Liver (tissue), 9 donors: Measurements from ENCODE around the gene NFIB. TPM values are rescaled to one million over a fixed set of nuclear protein-coding genes. Genes with fewer than 3 reads are reported as not detected.
A peak's percentile ranks its signal among the peaks of the same experiment; 100 is the strongest.

Experiments used
- DNase-seq: peaks from one replicate; pipeline ENCODE4 v3.0.0-alpha.2; 2017; ENCODE audit warnings: low spot score
- H3K27ac ChIP-seq, 2 donors: one replicate each; pipeline ENCODE4 v1.7.0; 2013; ENCODE audit warnings: inconsistent platforms in 2 of 2, low read length in 2 of 2, control low read depth in 1 of 2, low read depth in 1 of 2, mild to moderate bottlenecking in 1 of 2
- H3K27me3 ChIP-seq, 4 donors: one replicate each; pipeline versions ENCODE4 v1.6.1 to v1.7.0; 2013; ENCODE audit warnings: low read length in 3 of 4, inconsistent platforms in 1 of 4, mild to moderate bottlenecking in 1 of 4, moderate library complexity in 1 of 4; ENCODE audit not compliant: control insufficient read depth in 4 of 4, insufficient read depth in 4 of 4
- H3K36me3 ChIP-seq, 4 donors: one replicate each; pipeline versions ENCODE4 v1.6.1 to v1.7.0; 2013; ENCODE audit warnings: low read length in 3 of 4, mild to moderate bottlenecking in 3 of 4, low read depth in 1 of 4, moderate library complexity in 1 of 4; ENCODE audit not compliant: control insufficient read depth in 4 of 4, insufficient read depth in 3 of 4
- H3K4me1 ChIP-seq, 4 donors: one replicate each; pipeline versions ENCODE4 v1.6.1 to v1.7.0; 2013; ENCODE audit warnings: low read length in 3 of 4, mild to moderate bottlenecking in 3 of 4, moderate library complexity in 1 of 4; ENCODE audit not compliant: control insufficient read depth in 4 of 4, insufficient read depth in 4 of 4
- H3K4me3 ChIP-seq, 3 donors: one replicate each; pipeline versions ENCODE4 v1.6.1 to v1.7.0; 2013; ENCODE audit warnings: low read length in 3 of 3, control low read depth in 1 of 3, low read depth in 1 of 3, mild to moderate bottlenecking in 1 of 3
- H3K9ac ChIP-seq, 2 donors: one replicate each; pipeline ENCODE4 v1.7.0; 2013; ENCODE audit warnings: low read length in 2 of 2, mild to moderate bottlenecking in 2 of 2, moderate library complexity in 2 of 2, control low read depth in 1 of 2, low read depth in 1 of 2
- H3K9me3 ChIP-seq, 4 donors: one replicate each; pipeline versions ENCODE4 v1.6.1 to v1.7.0; 2013; ENCODE audit warnings: low read length in 3 of 4; ENCODE audit not compliant: control insufficient read depth in 4 of 4
- EGR1 ChIP-seq, 2 donors: IDR thresholded peaks; 2 replicates each; pipeline ENCODE4 v1.6.1; 2016 to 2018; ENCODE audit warnings: antibody characterized with exemption in 2 of 2, low read depth in 2 of 2
- FOXA1 ChIP-seq: IDR thresholded peaks from 2 replicates; pipeline ENCODE4 v1.6.1; 2016; ENCODE audit warnings: antibody characterized with exemption
- FOXA2 ChIP-seq: IDR thresholded peaks from 2 replicates; pipeline ENCODE4 v1.6.1; 2016; ENCODE audit warnings: antibody characterized with exemption
- GABPA ChIP-seq, 2 donors: IDR thresholded peaks in 1 of 2; conservative IDR thresholded peaks in 1 of 2; 2 replicates each; pipeline ENCODE4 v1.6.1; 2016; ENCODE audit warnings: antibody characterized with exemption in 2 of 2, mild to moderate bottlenecking in 1 of 2, moderate library complexity in 1 of 2
- HNF4A ChIP-seq, 2 donors: conservative IDR thresholded peaks; 2 replicates each; pipeline ENCODE4 v1.6.1; 2016; ENCODE audit warnings: antibody characterized with exemption in 2 of 2, mild to moderate bottlenecking in 2 of 2
- HNF4G ChIP-seq: IDR thresholded peaks from 2 replicates; pipeline ENCODE4 v1.6.1; 2016; ENCODE audit warnings: antibody characterized with exemption
- JUND ChIP-seq, 2 donors: IDR thresholded peaks; 2 replicates each; pipeline ENCODE4 v1.6.1; 2016; ENCODE audit warnings: antibody characterized with exemption in 2 of 2
- NR2F2 ChIP-seq: IDR thresholded peaks from 2 replicates; pipeline ENCODE4 v1.6.1; 2016; ENCODE audit warnings: antibody characterized with exemption
- RAD21 ChIP-seq, 2 donors: IDR thresholded peaks; 2 replicates each; pipeline ENCODE4 v1.6.1; 2016; ENCODE audit warnings: antibody characterized with exemption in 2 of 2, mild to moderate bottlenecking in 2 of 2
- RXRA ChIP-seq, 2 donors: IDR thresholded peaks; 2 replicates each; pipeline ENCODE4 v1.6.1; 2017 to 2018; ENCODE audit warnings: antibody characterized with exemption in 2 of 2, mild to moderate bottlenecking in 1 of 2
- SP1 ChIP-seq: IDR thresholded peaks from 2 replicates; pipeline ENCODE4 v1.6.1; 2018; ENCODE audit warnings: antibody characterized with exemption, mild to moderate bottlenecking
- TAF1 ChIP-seq: conservative IDR thresholded peaks from 2 replicates; pipeline ENCODE4 v1.6.1; 2016; ENCODE audit warnings: antibody characterized with exemption, mild to moderate bottlenecking
- WGBS: extraction: QIAGEN DNeasy Blood & Tissue Kit; methylation state at CpG from one replicate; pipeline ENCODE4 v1.1.7; 2013; 5-methylcytosine and 5-hydroxymethylcytosine counted together
- polyA plus RNA-seq, 2 donors: library from polyadenylated mRNA; stranded (reverse) in 1 of 2; unstranded in 1 of 2; fragments of 200-250 nt in 1 of 2; fragments of >200 nt in 1 of 2; fragmentation: Nextera tagmentation in 1 of 2; extraction: Ambion mirVana in 1 of 2; gene quantifications; one replicate each; pipeline versions ENCODE4 v1.2.1 to v1.2.3, GENCODE V29; 2013 to 2015
- total RNA-seq, 2 donors: library from RNA; depleted of rRNA; stranded (reverse); fragments of >200 nt; gene quantifications; one replicate each; pipeline ENCODE4 v1.2.3, GENCODE V29; 2014
- TF ChIP-seq, protein P1 (sequence below): IDR thresholded peaks from 2 replicates; pipeline ENCODE4 v1.6.1; 2016; ENCODE audit warnings: antibody characterized with exemption
- TF ChIP-seq, protein P2 (sequence below): fragments of 150-350 bp; IDR thresholded peaks from 2 replicates; pipeline ENCODE4 v1.5.1; 2017; ENCODE audit warnings: improper control_type of control experiment, low read depth, low read length; ENCODE audit not compliant: missing input control
- TF ChIP-seq, protein P3 (sequence below): IDR thresholded peaks from 2 replicates; pipeline ENCODE4 v1.6.1; 2016; ENCODE audit warnings: antibody characterized with exemption, mild to moderate bottlenecking
- TF ChIP-seq, protein P4 (sequence below): IDR thresholded peaks from 2 replicates; pipeline ENCODE4 v1.6.1; 2016; ENCODE audit warnings: antibody characterized with exemption
- TF ChIP-seq, protein P5 (sequence below): IDR thresholded peaks from 2 replicates; pipeline ENCODE4 v1.6.1; 2016; ENCODE audit warnings: antibody characterized with exemption
- donor health status: healthy.
- donor health status: healthy.
- donor health status: healthy.
- donor health status: healthy.
- donor health status: healthy.

Gene NFIB
- total and polyA plus RNA-seq, 4 donors = 3.2 to 23.2 (median 8.0) TPM

DNA sequence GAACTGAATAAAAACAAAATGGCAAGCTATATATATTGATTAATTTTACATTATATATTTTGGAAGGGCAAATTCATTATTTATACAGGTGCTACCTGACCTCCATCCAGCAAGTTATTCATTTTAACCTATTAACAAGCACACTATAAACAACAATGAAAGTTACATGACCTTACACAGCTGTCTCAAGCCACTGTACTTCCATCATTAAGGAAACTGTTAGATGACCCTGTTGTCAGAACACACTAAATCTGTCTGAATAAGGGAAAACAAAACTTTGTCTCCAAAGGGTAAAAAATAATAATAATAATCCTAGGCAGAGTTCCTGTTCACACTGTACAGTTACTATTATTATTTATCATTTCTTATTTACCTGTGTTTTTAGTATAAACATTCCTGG lies 44.0 kb downstream of the NFIB start:
- Histone ChIP-seq H3K9me3 (no peaks in the 10 kb centered on the region), H3K4me1 (peaks cover 6 to 51% (median 37%) of the 10 kb centered on the region in 4 donors), H3K4me3 (no peak overlapping the region), H3K36me3 (peaks cover 0 to 2% (median 0%) of the 10 kb centered on the region in 4 donors), H3K27me3 (no peaks in the 10 kb centered on the region), H3K9ac (no peak overlapping the region), H3K27ac (no peak overlapping the region)
- DNase-seq = no peak
- TF ChIP-seq FOXA1 (no peak), TAF1 (no peak), FOXA2 (no peak), JUND (IDR thresholded peaks at IDR 0.05) (no peak), NR2F2 (no peak), RXRA (IDR thresholded peaks at IDR 0.05) (no peak), SP1 (no peak), RAD21 (IDR thresholded peaks at IDR 0.05) (no peak), HNF4A (conservative IDR thresholded peaks at IDR 0.05) (no peak), HNF4G (no peak)
- TF ChIP-seq, protein P1, sequence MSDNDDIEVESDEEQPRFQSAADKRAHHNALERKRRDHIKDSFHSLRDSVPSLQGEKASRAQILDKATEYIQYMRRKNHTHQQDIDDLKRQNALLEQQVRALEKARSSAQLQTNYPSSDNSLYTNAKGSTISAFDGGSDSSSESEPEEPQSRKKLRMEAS = no peak
- TF ChIP-seq, protein P2, sequence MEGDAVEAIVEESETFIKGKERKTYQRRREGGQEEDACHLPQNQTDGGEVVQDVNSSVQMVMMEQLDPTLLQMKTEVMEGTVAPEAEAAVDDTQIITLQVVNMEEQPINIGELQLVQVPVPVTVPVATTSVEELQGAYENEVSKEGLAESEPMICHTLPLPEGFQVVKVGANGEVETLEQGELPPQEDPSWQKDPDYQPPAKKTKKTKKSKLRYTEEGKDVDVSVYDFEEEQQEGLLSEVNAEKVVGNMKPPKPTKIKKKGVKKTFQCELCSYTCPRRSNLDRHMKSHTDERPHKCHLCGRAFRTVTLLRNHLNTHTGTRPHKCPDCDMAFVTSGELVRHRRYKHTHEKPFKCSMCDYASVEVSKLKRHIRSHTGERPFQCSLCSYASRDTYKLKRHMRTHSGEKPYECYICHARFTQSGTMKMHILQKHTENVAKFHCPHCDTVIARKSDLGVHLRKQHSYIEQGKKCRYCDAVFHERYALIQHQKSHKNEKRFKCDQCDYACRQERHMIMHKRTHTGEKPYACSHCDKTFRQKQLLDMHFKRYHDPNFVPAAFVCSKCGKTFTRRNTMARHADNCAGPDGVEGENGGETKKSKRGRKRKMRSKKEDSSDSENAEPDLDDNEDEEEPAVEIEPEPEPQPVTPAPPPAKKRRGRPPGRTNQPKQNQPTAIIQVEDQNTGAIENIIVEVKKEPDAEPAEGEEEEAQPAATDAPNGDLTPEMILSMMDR = no peak
- TF ChIP-seq, protein P3, sequence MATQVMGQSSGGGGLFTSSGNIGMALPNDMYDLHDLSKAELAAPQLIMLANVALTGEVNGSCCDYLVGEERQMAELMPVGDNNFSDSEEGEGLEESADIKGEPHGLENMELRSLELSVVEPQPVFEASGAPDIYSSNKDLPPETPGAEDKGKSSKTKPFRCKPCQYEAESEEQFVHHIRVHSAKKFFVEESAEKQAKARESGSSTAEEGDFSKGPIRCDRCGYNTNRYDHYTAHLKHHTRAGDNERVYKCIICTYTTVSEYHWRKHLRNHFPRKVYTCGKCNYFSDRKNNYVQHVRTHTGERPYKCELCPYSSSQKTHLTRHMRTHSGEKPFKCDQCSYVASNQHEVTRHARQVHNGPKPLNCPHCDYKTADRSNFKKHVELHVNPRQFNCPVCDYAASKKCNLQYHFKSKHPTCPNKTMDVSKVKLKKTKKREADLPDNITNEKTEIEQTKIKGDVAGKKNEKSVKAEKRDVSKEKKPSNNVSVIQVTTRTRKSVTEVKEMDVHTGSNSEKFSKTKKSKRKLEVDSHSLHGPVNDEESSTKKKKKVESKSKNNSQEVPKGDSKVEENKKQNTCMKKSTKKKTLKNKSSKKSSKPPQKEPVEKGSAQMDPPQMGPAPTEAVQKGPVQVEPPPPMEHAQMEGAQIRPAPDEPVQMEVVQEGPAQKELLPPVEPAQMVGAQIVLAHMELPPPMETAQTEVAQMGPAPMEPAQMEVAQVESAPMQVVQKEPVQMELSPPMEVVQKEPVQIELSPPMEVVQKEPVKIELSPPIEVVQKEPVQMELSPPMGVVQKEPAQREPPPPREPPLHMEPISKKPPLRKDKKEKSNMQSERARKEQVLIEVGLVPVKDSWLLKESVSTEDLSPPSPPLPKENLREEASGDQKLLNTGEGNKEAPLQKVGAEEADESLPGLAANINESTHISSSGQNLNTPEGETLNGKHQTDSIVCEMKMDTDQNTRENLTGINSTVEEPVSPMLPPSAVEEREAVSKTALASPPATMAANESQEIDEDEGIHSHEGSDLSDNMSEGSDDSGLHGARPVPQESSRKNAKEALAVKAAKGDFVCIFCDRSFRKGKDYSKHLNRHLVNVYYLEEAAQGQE = no peak
- TF ChIP-seq, protein P4, sequence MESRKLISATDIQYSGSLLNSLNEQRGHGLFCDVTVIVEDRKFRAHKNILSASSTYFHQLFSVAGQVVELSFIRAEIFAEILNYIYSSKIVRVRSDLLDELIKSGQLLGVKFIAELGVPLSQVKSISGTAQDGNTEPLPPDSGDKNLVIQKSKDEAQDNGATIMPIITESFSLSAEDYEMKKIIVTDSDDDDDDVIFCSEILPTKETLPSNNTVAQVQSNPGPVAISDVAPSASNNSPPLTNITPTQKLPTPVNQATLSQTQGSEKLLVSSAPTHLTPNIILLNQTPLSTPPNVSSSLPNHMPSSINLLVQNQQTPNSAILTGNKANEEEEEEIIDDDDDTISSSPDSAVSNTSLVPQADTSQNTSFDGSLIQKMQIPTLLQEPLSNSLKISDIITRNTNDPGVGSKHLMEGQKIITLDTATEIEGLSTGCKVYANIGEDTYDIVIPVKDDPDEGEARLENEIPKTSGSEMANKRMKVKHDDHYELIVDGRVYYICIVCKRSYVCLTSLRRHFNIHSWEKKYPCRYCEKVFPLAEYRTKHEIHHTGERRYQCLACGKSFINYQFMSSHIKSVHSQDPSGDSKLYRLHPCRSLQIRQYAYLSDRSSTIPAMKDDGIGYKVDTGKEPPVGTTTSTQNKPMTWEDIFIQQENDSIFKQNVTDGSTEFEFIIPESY = no peak

DNA sequence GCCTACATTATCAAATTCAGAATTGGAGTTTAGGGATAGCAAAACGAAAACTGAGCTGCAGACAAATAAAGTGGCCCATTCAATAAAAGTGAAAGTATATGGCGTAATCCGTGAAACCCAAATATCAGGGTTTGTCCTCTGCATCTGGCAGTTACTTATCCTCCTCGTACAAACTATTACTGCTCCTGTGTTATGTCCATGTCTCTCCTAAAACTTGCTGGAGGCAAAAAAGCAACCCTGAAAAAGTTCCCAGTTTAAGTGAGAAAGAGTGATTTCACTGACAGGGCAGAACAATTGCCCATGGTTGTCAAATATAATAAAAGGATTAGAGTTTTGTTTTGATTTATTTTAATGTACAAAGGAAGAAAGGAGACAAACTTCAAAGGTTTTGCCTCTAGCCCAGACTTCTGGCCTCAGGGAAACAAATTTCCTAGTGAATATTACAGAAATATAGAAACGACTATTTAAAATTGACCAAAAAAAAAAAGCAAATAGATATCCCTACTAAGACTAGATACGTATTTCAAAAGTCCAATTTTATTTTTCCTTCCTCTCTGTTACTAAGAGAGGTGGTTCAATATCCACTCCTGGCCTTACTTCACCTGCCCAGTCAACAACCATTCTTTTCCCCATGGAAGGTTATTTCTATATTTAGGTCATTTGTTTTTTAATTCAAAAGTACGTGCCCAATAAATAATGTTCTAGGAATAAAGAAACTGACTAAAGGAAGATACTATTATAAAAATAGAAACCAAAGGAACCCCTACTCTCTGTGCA lies 50.0 kb downstream of the NFIB start:
- Histone ChIP-seq H3K4me1 (peaks cover 0 to 19% (median 2%) of the 10 kb centered on the region in 4 donors), H3K36me3 (peaks cover 0 to 2% (median 0%) of the 10 kb centered on the region in 4 donors), H3K9ac (peak overlapping the region in 1 of 2 donors; percentile 22), H3K27ac (peak overlapping the region; percentile 17 to 40), H3K27me3 (no peaks in the 10 kb centered on the region), H3K4me3 (no peak overlapping the region), H3K9me3 (no peaks in the 10 kb centered on the region)
- DNase-seq = no peak
- WGBS = 31% methylated on average over 7 of the region's 7 CpGs
- no peak for TF ChIP-seq GABPA (IDR thresholded peaks at IDR 0.05 in 1 of 2, conservative IDR thresholded peaks at IDR 0.05 in 1 of 2)
- TF ChIP-seq RAD21 (IDR thresholded peaks at IDR 0.05) = peak in 1 of 2 donors; percentile 24
- TF ChIP-seq FOXA1 = no peak
- no peak for TF ChIP-seq NR2F2
- peak in 1 of 2 donors; percentile 11 for TF ChIP-seq HNF4A (conservative IDR thresholded peaks at IDR 0.05)
- no peak for TF ChIP-seq EGR1 (IDR thresholded peaks at IDR 0.05; ENCODE audit: low read depth in 2 of 2)
- TF ChIP-seq, protein P5, sequence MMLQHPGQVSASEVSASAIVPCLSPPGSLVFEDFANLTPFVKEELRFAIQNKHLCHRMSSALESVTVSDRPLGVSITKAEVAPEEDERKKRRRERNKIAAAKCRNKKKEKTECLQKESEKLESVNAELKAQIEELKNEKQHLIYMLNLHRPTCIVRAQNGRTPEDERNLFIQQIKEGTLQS = no peak
- no peak for TF ChIP-seq SP1
- TF ChIP-seq, protein P4 = no peak
- TF ChIP-seq, protein P1 = peak; percentile 9
